ENCODE measurements around the gene PGLYRP4.

DNA sequence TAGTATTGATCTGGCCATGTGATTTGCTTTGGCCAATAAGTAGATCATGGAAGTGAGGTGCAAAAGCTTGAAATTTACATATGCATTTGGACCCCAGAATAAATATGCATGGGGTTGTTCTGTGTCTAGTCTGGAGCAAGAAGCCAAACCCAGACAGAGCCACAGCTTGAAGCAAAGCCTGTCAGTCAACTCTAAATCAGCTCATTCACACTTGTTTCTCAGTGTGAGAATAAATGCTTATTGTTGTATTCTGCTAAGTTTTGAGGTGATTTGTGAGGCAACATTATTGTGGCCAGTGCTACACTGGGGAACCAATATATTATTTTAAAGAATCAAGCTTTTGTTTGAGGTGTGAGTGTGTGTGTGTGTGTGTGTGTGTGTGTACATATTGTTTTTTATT lies 23.7 kb downstream of the PGLYRP4 start:
- TF ChIP-seq, protein P1, sequence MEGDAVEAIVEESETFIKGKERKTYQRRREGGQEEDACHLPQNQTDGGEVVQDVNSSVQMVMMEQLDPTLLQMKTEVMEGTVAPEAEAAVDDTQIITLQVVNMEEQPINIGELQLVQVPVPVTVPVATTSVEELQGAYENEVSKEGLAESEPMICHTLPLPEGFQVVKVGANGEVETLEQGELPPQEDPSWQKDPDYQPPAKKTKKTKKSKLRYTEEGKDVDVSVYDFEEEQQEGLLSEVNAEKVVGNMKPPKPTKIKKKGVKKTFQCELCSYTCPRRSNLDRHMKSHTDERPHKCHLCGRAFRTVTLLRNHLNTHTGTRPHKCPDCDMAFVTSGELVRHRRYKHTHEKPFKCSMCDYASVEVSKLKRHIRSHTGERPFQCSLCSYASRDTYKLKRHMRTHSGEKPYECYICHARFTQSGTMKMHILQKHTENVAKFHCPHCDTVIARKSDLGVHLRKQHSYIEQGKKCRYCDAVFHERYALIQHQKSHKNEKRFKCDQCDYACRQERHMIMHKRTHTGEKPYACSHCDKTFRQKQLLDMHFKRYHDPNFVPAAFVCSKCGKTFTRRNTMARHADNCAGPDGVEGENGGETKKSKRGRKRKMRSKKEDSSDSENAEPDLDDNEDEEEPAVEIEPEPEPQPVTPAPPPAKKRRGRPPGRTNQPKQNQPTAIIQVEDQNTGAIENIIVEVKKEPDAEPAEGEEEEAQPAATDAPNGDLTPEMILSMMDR (IDR thresholded peaks at IDR 0.05 in 4 of 5, conservative IDR thresholded peaks at IDR 0.05 in 1 of 5): no peak
- no peak for TF ChIP-seq POLR2A (IDR thresholded peaks at IDR 0.05)

All from gastrocnemius medialis (tissue), 4 donors.